Breast epithelium (tissue), 3 donors: ENCODE measurements around the gene ELK4.

ENCODE experiments used
- POLR2A ChIP-seq: fragments of 450-650 bp; IDR thresholded peaks from one replicate; pipeline ENCODE4 v1.6.1; 2016; ENCODE audit warnings: antibody characterized with exemption, mild to moderate bottlenecking, moderate library complexity
- POLR2AphosphoS5 ChIP-seq, 3 donors: sonication (generic); formaldehyde crosslinking; IDR thresholded peaks; one replicate each; pipeline ENCODE4 v1.6.1; 2017; ENCODE audit warnings: antibody characterized with exemption in 3 of 3
- TF ChIP-seq, protein P1 (sequence below), 3 donors: fragments of 450-650 bp; IDR thresholded peaks; one replicate each; pipeline ENCODE4 v1.5.1; 2016 to 2017; ENCODE audit warnings: antibody characterized with exemption in 3 of 3, mild to moderate bottlenecking in 3 of 3, moderate library complexity in 3 of 3

DNA sequence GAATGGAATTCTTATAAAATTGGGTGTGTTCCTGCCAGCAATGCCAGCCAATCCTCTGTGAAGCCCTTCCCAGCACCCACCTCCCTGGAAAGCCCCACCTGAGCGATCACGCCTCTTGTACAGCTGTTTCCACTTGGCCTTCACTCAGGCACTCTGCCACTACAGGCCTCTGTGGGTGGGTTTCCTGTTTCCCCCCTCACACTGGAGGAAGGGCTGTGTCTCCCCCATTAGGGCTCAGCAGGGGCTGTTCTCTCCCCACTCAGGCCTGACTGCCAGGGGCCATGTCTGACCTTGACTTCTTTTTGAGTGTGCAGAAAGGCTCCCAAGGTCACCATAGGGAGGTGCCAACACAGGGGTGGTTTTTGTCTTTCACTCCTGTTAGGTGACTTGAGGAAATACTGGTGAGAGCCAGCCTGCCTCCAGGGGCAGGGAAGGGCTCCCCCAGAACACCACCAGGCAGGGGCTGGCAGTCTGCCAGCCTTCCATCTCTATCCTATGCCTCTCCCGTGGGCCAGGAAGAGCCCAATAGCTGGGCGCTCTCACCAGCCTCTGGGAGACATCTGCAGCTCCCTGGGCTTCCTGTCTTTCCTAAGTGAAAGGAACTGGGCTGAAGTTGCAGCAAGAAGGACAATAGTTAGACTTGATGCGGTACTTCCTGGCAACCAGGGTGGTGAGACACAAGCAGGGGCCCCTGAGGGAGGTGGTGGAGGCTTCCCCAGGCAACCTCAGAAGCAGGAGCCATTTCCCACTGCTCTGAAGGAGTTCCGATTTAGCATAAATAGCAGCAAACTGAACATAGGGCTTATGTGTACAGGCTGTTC lies 49.1 kb downstream of the ELK4 start:
- TF ChIP-seq, protein P1, sequence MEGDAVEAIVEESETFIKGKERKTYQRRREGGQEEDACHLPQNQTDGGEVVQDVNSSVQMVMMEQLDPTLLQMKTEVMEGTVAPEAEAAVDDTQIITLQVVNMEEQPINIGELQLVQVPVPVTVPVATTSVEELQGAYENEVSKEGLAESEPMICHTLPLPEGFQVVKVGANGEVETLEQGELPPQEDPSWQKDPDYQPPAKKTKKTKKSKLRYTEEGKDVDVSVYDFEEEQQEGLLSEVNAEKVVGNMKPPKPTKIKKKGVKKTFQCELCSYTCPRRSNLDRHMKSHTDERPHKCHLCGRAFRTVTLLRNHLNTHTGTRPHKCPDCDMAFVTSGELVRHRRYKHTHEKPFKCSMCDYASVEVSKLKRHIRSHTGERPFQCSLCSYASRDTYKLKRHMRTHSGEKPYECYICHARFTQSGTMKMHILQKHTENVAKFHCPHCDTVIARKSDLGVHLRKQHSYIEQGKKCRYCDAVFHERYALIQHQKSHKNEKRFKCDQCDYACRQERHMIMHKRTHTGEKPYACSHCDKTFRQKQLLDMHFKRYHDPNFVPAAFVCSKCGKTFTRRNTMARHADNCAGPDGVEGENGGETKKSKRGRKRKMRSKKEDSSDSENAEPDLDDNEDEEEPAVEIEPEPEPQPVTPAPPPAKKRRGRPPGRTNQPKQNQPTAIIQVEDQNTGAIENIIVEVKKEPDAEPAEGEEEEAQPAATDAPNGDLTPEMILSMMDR (IDR thresholded peaks at IDR 0.05), result no peak
- TF ChIP-seq POLR2A (no peak), POLR2AphosphoS5 (IDR thresholded peaks at IDR 0.05) (no peak)
